WTC11 (cell line): ENCODE results near the gene NUCB2. TPM values are rescaled to one million over a fixed set of nuclear protein-coding genes. Genes with fewer than 3 reads are reported as not detected.

Source experiments
- ATAC-seq: fragments of 200-7000 bp; cut with Tn5 transposase; 2 replicates; pipeline ENCODE4 v1.10.0; 2021; ENCODE audit warnings: mild to moderate bottlenecking, moderate library complexity
- CTCF ChIA-PET: fragments of 300-600 bp; sonication (Branson Sonifier 250); formaldehyde crosslinking; loops from one replicate; lab custom pipeline; 2021; ENCODE audit warnings: antibody characterized with exemption; lab: Charles Lee
- POLR2A ChIA-PET: fragments of 350-600 bp; sonication (Branson Sonifier 250); formaldehyde crosslinking; loops from one replicate; lab custom pipeline; 2021; ENCODE audit warnings: antibody characterized with exemption; lab: Charles Lee
- DNase-seq: peaks from one replicate; pipeline ENCODE4 v3.0.0; 2021; ENCODE audit warnings: low spot score
- H3K27ac Mint-ChIP-seq: 2 replicates; pipeline ENCODE4 v1.8.0; 2021; ENCODE audit warnings: mixed read lengths
- H3K27me3 Mint-ChIP-seq: 2 replicates; pipeline ENCODE4 v1.8.0; 2021; ENCODE audit warnings: low read depth, mild to moderate bottlenecking, moderate library complexity, mixed read lengths
- H3K36me3 Mint-ChIP-seq: 2 replicates; pipeline ENCODE4 v1.8.0; 2021; ENCODE audit warnings: mixed read lengths
- H3K4me1 Mint-ChIP-seq: 2 replicates; pipeline ENCODE4 v1.8.0; 2022; ENCODE audit warnings: mixed read lengths
- H3K4me3 Mint-ChIP-seq: 2 replicates; pipeline ENCODE4 v1.8.0; 2021; ENCODE audit warnings: mild to moderate bottlenecking, moderate library complexity, mixed read lengths
- H3K9me3 Mint-ChIP-seq: 2 replicates; pipeline ENCODE4 v1.8.0; 2021; ENCODE audit warnings: mixed read lengths
- CBFB ChIP-seq: sonication (generic); formaldehyde crosslinking; IDR thresholded peaks from 2 replicates; pipeline ENCODE4 v1.8.1; 2022; ENCODE audit warnings: mild to moderate bottlenecking, low read depth, missing genetic modification reagents
- CDX4 ChIP-seq: fragments of 250-450 bp; sonication (Bioruptor Pico); IDR thresholded peaks from 2 replicates; pipeline ENCODE4 v1.9.0; 2021; ENCODE audit warnings: moderate library complexity, mild to moderate bottlenecking, inconsistent platforms, borderline replicate concordance
- ESRRA ChIP-seq: sonication (generic); formaldehyde crosslinking; IDR thresholded peaks from 2 replicates; pipeline ENCODE4 v1.8.1; 2022; ENCODE audit warnings: mild to moderate bottlenecking, missing genetic modification reagents, borderline replicate concordance
- FOXJ3 ChIP-seq: sonication (generic); formaldehyde crosslinking; IDR thresholded peaks from 2 replicates; pipeline ENCODE4 v1.9.0; 2021; ENCODE audit warnings: missing genetic modification reagents, mild to moderate bottlenecking, borderline replicate concordance
- IRF2 ChIP-seq: sonication (generic); formaldehyde crosslinking; IDR thresholded peaks from 2 replicates; pipeline ENCODE4 v1.8.0; 2022; ENCODE audit warnings: low read depth, missing genetic modification reagents, borderline replicate concordance
- PRRX2 ChIP-seq: fragments of 250-450 bp; sonication (Bioruptor Pico); IDR thresholded peaks from 2 replicates; pipeline ENCODE4 v1.8.0; 2021; ENCODE audit warnings: mild to moderate bottlenecking
- RELA ChIP-seq: sonication (generic); formaldehyde crosslinking; IDR thresholded peaks from 2 replicates; pipeline ENCODE4 v1.8.1; 2022; ENCODE audit warnings: missing genetic modification reagents, mild to moderate bottlenecking, borderline replicate concordance
- USF2 ChIP-seq: sonication (generic); formaldehyde crosslinking; IDR thresholded peaks from 2 replicates; pipeline ENCODE4 v1.8.1; 2023; ENCODE audit warnings: mild to moderate bottlenecking, missing genetic modification reagents, moderate library complexity
- ZBTB43 ChIP-seq: sonication (generic); formaldehyde crosslinking; IDR thresholded peaks from 2 replicates; pipeline ENCODE4 v1.8.1; 2023; ENCODE audit warnings: mild to moderate bottlenecking, missing genetic modification reagents
- ZNF219 ChIP-seq: sonication (generic); formaldehyde crosslinking; IDR thresholded peaks from 2 replicates; pipeline ENCODE4 v1.8.0; 2023; ENCODE audit warnings: missing genetic modification reagents, mild to moderate bottlenecking, borderline replicate concordance
- ZNF425 ChIP-seq: fragments of 250-450 bp; sonication (Bioruptor Pico); conservative IDR thresholded peaks from 2 replicates; pipeline ENCODE4 v1.9.0; 2021; ENCODE audit warnings: mild to moderate bottlenecking
- total RNA-seq: library from RNA; stranded (reverse); gene quantifications from 3 replicates; pipeline ENCODE4 v1.2.3, GENCODE V29; 2021
- TF ChIP-seq, protein P1 (sequence below): sonication (generic); formaldehyde crosslinking; conservative IDR thresholded peaks from 2 replicates; pipeline ENCODE4 v1.8.1; 2022; ENCODE audit warnings: mild to moderate bottlenecking, missing genetic modification reagents
- TF ChIP-seq, protein P2 (sequence below): sonication (generic); formaldehyde crosslinking; IDR thresholded peaks from 2 replicates; pipeline ENCODE4 v1.8.0; 2023; ENCODE audit warnings: mild to moderate bottlenecking, missing genetic modification reagents
- TF ChIP-seq, protein P3 (sequence below): sonication (generic); formaldehyde crosslinking; IDR thresholded peaks from 2 replicates; pipeline ENCODE4 v1.8.0; 2022; ENCODE audit warnings: missing genetic modification reagents
- TF ChIP-seq, protein P4 (sequence below): sonication (generic); formaldehyde crosslinking; IDR thresholded peaks from 2 replicates; pipeline ENCODE4 v1.8.0; 2023; ENCODE audit warnings: missing genetic modification reagents
- TF ChIP-seq, protein P5 (sequence below): sonication (generic); formaldehyde crosslinking; IDR thresholded peaks from 2 replicates; pipeline ENCODE4 v1.8.1; 2022; ENCODE audit warnings: low read depth, missing genetic modification reagents, borderline replicate concordance

Gene NUCB2
- total RNA-seq, 1 experiment from 2014 or later, result 16.1 TPM

GRCh38 chr11:17369684-17370243 lies 93.2 kb downstream of the NUCB2 start:
- ChIA-PET POLR2A (no interaction called here), CTCF (no interaction called here)
- peaks cover 67% of the 10 kb centered on the region for H3K9me3 Mint-ChIP-seq
- no peak overlapping the region for H3K27ac Mint-ChIP-seq
- DNase-seq, result no peak
- TF ChIP-seq PRRX2 (CRISPR knock-in tag) (no peak), ZNF219 (CRISPR knock-in tag) (no peak), ZNF425 (CRISPR knock-in tag) (no peak)
- TF ChIP-seq, protein P1, sequence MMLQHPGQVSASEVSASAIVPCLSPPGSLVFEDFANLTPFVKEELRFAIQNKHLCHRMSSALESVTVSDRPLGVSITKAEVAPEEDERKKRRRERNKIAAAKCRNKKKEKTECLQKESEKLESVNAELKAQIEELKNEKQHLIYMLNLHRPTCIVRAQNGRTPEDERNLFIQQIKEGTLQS, result no peak
- peaks cover 64% of the 10 kb centered on the region for H3K36me3 Mint-ChIP-seq
- no peaks in the 10 kb centered on the region for H3K4me1 Mint-ChIP-seq
- no peak overlapping the region for H3K4me3 Mint-ChIP-seq
- ATAC-seq, result no peak
- peaks cover 32% of the 10 kb centered on the region for H3K27me3 Mint-ChIP-seq

DNA sequence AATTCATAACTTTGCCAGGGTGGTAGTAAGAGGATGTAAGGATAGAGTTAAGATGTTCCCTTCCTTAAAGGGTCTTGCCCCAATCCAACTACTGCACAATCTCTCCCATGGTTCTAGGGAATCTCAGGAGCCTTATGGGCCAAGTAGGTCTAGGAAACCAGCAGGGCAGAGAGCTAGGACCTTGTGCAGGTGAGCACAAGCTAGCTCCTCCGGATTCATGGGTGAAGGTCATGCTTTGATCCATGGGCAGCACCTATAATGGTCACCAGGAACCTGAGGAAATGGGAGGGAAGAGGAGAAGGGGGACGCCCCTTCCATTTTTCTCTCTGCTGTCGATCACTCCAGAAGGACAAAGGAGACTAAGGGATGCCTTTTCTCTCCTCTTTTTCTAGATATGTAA lies 95.1 kb downstream of the NUCB2 start:
- Mint-ChIP-seq H3K4me1 (no peaks in the 10 kb centered on the region), H3K4me3 (no peak overlapping the region), H3K36me3 (peaks cover 66% of the 10 kb centered on the region), H3K9me3 (peaks cover 74% of the 10 kb centered on the region), H3K27me3 (peaks cover 30% of the 10 kb centered on the region), H3K27ac (no peak overlapping the region)
- POLR2A ChIA-PET, result no interaction called here
- DNase-seq (no peak), ATAC-seq (no peak)
- CTCF ChIA-PET, result no interaction called here
- TF ChIP-seq, protein P2, sequence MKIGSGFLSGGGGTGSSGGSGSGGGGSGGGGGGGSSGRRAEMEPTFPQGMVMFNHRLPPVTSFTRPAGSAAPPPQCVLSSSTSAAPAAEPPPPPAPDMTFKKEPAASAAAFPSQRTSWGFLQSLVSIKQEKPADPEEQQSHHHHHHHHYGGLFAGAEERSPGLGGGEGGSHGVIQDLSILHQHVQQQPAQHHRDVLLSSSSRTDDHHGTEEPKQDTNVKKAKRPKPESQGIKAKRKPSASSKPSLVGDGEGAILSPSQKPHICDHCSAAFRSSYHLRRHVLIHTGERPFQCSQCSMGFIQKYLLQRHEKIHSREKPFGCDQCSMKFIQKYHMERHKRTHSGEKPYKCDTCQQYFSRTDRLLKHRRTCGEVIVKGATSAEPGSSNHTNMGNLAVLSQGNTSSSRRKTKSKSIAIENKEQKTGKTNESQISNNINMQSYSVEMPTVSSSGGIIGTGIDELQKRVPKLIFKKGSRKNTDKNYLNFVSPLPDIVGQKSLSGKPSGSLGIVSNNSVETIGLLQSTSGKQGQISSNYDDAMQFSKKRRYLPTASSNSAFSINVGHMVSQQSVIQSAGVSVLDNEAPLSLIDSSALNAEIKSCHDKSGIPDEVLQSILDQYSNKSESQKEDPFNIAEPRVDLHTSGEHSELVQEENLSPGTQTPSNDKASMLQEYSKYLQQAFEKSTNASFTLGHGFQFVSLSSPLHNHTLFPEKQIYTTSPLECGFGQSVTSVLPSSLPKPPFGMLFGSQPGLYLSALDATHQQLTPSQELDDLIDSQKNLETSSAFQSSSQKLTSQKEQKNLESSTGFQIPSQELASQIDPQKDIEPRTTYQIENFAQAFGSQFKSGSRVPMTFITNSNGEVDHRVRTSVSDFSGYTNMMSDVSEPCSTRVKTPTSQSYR (CRISPR knock-in tag), result no peak
- TF ChIP-seq USF2 (no peak), CBFB (no peak), ZBTB43 (CRISPR knock-in tag) (no peak), CDX4 (CRISPR knock-in tag) (no peak), RELA (CRISPR knock-in tag) (no peak), ESRRA (CRISPR knock-in tag) (no peak), IRF2 (no peak), FOXJ3 (no peak)
- TF ChIP-seq, protein P3, sequence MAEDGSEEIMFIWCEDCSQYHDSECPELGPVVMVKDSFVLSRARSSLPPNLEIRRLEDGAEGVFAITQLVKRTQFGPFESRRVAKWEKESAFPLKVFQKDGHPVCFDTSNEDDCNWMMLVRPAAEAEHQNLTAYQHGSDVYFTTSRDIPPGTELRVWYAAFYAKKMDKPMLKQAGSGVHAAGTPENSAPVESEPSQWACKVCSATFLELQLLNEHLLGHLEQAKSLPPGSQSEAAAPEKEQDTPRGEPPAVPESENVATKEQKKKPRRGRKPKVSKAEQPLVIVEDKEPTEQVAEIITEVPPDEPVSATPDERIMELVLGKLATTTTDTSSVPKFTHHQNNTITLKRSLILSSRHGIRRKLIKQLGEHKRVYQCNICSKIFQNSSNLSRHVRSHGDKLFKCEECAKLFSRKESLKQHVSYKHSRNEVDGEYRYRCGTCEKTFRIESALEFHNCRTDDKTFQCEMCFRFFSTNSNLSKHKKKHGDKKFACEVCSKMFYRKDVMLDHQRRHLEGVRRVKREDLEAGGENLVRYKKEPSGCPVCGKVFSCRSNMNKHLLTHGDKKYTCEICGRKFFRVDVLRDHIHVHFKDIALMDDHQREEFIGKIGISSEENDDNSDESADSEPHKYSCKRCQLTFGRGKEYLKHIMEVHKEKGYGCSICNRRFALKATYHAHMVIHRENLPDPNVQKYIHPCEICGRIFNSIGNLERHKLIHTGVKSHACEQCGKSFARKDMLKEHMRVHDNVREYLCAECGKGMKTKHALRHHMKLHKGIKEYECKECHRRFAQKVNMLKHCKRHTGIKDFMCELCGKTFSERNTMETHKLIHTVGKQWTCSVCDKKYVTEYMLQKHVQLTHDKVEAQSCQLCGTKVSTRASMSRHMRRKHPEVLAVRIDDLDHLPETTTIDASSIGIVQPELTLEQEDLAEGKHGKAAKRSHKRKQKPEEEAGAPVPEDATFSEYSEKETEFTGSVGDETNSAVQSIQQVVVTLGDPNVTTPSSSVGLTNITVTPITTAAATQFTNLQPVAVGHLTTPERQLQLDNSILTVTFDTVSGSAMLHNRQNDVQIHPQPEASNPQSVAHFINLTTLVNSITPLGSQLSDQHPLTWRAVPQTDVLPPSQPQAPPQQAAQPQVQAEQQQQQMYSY (CRISPR knock-in tag), result no peak
- TF ChIP-seq, protein P4, sequence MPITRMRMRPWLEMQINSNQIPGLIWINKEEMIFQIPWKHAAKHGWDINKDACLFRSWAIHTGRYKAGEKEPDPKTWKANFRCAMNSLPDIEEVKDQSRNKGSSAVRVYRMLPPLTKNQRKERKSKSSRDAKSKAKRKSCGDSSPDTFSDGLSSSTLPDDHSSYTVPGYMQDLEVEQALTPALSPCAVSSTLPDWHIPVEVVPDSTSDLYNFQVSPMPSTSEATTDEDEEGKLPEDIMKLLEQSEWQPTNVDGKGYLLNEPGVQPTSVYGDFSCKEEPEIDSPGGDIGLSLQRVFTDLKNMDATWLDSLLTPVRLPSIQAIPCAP (CRISPR knock-in tag), result no peak
- TF ChIP-seq, protein P5, sequence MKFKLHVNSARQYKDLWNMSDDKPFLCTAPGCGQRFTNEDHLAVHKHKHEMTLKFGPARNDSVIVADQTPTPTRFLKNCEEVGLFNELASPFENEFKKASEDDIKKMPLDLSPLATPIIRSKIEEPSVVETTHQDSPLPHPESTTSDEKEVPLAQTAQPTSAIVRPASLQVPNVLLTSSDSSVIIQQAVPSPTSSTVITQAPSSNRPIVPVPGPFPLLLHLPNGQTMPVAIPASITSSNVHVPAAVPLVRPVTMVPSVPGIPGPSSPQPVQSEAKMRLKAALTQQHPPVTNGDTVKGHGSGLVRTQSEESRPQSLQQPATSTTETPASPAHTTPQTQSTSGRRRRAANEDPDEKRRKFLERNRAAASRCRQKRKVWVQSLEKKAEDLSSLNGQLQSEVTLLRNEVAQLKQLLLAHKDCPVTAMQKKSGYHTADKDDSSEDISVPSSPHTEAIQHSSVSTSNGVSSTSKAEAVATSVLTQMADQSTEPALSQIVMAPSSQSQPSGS (CRISPR knock-in tag), result no peak
